Liver (tissue), 3 donors: Measurements from ENCODE around the gene ZNF518B.

Experiments
- CTCF ChIP-seq: fragments of 150-350 bp; IDR thresholded peaks from 2 replicates; pipeline ENCODE4 v1.5.1; 2017; ENCODE audit warnings: improper control_type of control experiment, low read depth, low read length; ENCODE audit not compliant: missing input control
- FOXA1 ChIP-seq: IDR thresholded peaks from 2 replicates; pipeline ENCODE4 v1.6.1; 2016; ENCODE audit warnings: antibody characterized with exemption
- GABPA ChIP-seq, 2 donors: IDR thresholded peaks in 1 of 2; conservative IDR thresholded peaks in 1 of 2; 2 replicates each; pipeline ENCODE4 v1.6.1; 2016; ENCODE audit warnings: antibody characterized with exemption in 2 of 2, mild to moderate bottlenecking in 1 of 2, moderate library complexity in 1 of 2
- JUND ChIP-seq, 2 donors: IDR thresholded peaks; 2 replicates each; pipeline ENCODE4 v1.6.1; 2016; ENCODE audit warnings: antibody characterized with exemption in 2 of 2
- MAX ChIP-seq: IDR thresholded peaks from 2 replicates; pipeline ENCODE4 v1.6.1; 2016; ENCODE audit warnings: antibody characterized with exemption
- RAD21 ChIP-seq, 2 donors: IDR thresholded peaks; 2 replicates each; pipeline ENCODE4 v1.6.1; 2016; ENCODE audit warnings: antibody characterized with exemption in 2 of 2, mild to moderate bottlenecking in 2 of 2
- SP1 ChIP-seq: IDR thresholded peaks from 2 replicates; pipeline ENCODE4 v1.6.1; 2018; ENCODE audit warnings: antibody characterized with exemption, mild to moderate bottlenecking
- TF ChIP-seq, protein P1 (sequence below): IDR thresholded peaks from 2 replicates; pipeline ENCODE4 v1.6.1; 2016; ENCODE audit warnings: antibody characterized with exemption
- TF ChIP-seq, protein P2 (sequence below): IDR thresholded peaks from 2 replicates; pipeline ENCODE4 v1.6.1; 2016; ENCODE audit warnings: antibody characterized with exemption
- donor health status: healthy.
- donor health status: healthy.

- TF ChIP-seq SP1 (no peak), CTCF (no peak), FOXA1 (no peak), GABPA (IDR thresholded peaks at IDR 0.05 in 1 of 2, conservative IDR thresholded peaks at IDR 0.05 in 1 of 2) (no peak), JUND (IDR thresholded peaks at IDR 0.05) (no peak), MAX (no peak), RAD21 (IDR thresholded peaks at IDR 0.05) (no peak)
- TF ChIP-seq, protein P1, sequence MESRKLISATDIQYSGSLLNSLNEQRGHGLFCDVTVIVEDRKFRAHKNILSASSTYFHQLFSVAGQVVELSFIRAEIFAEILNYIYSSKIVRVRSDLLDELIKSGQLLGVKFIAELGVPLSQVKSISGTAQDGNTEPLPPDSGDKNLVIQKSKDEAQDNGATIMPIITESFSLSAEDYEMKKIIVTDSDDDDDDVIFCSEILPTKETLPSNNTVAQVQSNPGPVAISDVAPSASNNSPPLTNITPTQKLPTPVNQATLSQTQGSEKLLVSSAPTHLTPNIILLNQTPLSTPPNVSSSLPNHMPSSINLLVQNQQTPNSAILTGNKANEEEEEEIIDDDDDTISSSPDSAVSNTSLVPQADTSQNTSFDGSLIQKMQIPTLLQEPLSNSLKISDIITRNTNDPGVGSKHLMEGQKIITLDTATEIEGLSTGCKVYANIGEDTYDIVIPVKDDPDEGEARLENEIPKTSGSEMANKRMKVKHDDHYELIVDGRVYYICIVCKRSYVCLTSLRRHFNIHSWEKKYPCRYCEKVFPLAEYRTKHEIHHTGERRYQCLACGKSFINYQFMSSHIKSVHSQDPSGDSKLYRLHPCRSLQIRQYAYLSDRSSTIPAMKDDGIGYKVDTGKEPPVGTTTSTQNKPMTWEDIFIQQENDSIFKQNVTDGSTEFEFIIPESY, result no peak
- TF ChIP-seq, protein P2, sequence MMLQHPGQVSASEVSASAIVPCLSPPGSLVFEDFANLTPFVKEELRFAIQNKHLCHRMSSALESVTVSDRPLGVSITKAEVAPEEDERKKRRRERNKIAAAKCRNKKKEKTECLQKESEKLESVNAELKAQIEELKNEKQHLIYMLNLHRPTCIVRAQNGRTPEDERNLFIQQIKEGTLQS, result no peak
Observed at GRCh38 chr4:10506077-10506476, 48.9 kb upstream of the ZNF518B start.
